Measurements from ENCODE around the gene PARVG.

Gene PARVG, protein sequence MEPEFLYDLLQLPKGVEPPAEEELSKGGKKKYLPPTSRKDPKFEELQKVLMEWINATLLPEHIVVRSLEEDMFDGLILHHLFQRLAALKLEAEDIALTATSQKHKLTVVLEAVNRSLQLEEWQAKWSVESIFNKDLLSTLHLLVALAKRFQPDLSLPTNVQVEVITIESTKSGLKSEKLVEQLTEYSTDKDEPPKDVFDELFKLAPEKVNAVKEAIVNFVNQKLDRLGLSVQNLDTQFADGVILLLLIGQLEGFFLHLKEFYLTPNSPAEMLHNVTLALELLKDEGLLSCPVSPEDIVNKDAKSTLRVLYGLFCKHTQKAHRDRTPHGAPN

DNA sequence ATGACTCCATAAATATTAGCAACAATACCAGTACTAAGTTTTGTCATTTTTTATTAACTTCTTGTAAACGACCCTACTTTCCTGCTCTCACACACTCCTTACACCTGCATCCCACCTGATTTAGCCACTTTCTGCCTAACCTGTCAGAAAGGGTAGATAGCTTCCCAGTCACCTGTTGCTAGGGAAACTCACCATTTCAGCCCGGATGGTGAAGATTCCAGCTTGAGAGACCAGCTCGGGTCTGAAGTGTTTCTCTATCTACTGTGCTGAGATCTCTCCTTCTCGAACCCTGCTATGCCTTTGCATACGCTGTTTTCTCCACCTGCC lies at the start of gene PARVG:
Gene PARVG (plus strand): TSS at position 220 of the 327 bp plus-strand sequence. CDS start 2,405 bp downstream, outside the sequence.
- no peak for DNase-seq

DNA sequence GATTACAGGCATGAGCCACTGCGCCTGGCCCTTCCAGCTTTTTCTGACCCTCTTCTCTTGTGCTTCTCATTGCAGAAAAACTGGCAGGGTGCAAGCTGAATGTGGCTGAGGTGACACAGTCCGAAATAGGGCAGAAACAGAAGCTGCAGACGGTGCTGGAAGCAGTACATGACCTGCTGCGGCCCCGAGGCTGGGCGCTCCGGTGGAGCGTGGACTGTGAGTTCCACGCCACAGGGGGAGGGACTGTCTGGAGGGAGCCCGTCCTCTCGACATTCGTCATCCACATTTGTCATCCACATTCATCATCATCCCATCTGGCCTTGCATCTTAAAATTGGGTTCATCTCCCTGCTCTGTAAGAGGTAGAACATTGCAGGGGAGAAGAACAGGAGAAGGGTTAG lies 49.3 kb upstream of the PARVG start:
- DNase-seq = no peak

DNA sequence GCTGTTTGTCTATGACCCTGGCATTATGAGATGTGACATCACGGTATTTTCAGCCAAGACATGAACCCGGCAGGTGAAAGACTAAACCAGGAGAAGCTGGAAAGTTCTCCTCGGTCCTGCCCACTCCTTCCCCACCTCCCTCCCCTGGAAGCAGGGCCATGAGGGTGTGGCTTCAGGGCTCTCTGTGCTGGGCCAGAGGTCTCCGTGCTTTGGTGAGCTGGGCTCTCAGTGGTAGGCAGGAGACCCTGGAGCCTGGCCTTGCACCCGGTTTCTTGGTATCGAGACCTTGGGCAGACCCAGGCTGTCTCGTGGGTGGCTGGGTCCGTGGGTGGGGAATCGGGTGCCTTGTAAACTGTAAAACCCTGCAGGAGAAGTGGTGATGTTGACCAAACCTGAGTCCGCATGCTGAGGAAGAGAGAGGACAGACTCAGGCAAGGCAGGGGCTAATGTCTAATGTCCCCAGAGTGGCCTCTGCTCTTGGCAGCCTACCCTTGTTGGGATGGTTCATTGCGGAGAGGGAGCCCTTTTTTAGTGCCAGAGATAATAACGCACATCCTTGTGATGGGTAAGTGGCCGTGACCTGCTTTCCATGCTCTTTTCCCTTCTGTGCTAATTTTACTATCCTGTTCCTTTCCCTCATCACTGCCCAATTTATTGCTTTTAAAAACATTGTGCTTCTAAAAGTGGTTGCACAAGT lies 48.6 kb upstream of the PARVG start:
- DNase-seq = no peak

DNA sequence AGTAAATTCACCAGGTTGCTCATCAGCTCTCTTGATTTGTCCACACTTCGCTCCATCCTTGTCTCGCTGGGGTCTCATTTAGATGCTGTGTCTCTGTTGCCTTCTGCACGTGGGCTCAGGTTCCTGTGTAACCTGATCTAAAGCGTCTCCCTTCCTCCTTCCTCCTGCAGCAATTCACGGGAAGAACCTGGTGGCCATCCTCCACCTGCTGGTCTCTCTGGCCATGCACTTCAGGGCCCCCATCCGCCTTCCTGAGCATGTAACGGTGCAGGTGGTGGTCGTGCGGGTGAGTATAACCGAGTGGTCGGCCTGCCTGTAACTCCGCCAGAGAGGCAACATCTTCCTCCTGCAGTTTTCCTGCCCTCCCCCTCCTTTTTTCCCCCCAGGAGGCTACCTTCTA lies 48.0 kb upstream of the PARVG start:
- DNase-seq = no peak

DNA sequence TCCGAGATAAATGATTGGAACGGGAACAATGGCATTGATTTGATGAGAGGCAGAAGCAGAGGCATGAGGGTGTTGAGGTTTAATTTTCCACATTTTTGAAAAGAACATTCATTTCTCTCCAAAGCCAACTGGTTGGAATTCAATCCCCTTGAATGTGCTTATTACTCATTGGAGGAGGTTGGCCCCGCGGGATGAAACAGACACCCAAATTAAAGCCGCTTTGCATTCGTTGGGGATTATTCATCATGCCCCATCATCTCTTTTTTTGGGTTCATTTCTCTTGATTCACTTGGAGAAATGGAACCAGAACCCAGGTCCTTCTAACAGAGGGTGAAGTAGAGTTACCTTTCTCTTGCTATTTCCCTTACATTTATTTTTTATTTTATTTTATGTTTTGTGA lies 47.6 kb upstream of the PARVG start:
- no peak for DNase-seq

DNA sequence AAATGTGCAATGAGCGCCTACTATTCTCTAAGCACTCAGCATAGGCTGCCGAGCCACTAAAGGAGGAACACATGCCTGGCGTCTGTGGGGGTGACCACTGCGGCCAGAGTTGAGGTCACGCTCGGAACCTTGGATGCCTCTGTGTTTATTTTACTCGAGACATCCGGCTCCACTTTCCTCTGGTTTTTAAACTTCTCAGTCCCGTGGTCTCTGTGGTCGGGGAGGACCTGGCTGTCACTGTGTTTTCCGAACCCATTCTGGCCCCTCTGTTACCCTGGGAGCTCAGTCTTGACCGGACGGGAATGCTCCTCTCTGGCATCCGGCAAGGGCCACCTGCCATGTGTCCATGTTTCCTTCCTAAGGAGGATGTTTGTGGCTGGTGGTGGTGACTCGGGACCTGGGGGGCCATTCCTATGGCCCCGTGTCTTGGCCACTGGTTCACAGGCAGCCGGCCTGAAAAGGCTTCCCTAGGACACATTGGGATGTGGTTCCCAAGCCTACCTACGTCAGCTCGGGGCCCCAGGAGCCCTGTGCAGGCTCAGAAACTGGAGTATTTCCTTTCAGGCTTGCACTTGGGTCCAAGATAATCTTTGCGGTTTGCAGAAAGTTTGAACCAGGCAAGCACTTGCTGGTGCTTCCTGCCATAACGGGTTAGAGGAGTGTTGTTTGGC lies 46.7 kb upstream of the PARVG start:
- DNase-seq = no peak

DNA sequence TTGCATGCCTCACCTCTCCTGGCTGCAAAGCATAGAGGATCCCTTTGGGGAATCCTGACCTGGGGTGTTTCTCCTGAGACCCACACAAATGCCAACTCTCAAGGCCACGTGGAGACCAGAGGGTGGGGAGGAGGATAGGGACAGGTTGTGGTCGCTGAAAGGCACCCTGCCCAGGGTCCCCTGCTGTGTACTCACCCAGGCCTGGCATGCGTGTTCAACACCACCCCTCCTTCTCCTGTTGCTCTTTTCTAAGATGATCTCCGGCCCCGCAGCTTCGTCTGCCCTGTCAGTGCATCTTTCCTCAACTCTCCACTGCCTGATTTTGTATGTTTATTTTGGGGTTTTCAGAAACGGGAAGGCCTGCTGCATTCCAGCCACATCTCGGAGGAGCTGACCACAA lies 44.6 kb upstream of the PARVG start:
- DNase-seq = no peak

DNA sequence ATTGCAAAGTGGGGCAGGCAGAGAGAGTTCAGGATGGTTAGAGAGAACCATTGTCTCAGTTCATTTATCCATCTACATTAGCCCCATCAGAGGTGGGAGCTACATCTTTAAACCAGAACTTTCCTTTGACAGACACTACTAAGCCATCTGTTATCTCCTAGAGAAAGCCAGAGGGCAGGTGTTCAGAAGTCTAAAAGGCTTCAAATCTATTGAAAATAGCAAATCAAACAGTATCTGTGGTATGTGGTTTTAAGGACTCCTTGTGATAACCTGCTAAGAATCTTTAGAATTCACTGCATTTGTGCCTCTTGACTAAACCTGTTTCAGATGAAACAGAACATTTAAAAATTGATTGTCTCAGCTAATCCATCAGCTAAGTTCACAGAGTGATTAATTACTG lies 43.9 kb upstream of the PARVG start:
- DNase-seq = no peak

DNA sequence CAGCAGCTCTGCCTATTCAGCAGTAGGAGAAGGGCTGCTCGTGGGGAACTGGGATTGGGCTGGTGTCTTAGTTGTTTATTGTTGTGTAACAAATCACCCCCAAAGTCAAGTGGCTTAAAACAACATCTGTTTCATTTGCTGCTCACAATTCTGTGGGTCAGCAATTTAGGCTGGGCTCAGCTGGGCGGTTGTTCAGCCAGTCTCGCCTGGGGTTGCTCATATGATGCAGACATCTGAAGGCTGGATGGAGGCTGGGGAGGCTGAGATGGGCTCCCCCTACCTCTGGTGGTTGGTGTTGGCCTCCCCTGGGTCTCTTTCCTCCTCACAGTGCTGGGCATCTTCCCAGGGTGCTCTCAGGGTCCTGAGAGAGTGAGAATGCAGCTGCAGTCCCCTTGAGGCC lies 43.3 kb upstream of the PARVG start:
- DNase-seq = no peak

DNA sequence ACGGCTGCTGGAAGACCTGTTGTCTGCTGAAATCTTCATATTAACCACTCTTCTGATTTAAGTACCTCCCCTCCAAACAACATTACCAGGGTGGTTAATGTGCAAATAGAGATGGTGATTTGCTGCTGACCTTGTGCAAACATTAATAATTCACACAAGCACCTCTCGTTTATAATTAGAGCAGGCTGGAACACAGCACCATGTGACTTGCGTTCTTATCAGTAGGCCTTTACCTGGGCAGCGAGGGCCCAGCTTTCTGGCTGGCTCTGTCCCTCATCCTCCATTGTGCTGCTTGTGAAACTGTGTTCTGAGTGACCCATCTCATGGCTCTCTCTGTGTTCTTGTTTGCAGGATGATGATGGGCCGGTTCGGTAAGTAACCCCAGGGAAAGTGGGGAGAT lies 41.0 kb upstream of the PARVG start:
- DNase-seq = no peak

DNA sequence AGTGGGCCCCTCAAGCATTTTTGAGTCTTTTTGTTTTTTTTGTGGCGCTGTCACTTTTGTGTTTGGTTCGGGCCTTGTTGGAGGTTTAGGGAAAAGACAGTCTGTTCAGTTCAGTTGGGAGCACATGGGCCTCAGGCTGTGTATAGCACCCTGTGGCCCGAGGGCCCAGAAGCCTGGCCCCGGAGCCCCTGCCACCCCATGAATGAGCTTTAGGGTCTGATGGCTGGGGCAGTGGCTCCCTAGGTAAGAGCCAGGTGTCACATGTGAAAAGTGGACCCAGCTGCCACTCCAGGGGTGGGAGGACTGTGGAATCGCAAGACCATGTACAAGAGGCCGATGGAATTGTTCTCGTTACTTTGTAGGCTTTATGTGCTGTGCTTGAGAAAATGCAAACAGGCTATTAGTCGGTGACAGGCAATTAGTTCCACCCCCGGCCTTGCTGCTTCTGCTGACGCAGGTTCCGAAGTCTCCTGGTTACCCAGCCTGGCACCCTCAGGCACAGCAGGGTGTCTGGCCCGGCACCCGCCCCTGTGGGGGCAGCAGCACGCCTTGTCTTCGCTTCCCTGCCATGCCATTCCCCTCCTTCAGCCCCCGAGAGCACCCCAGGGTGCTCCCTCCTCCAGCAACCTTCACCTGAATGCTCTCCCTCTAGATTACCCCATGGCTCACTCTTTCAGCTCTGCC lies 38.2 kb upstream of the PARVG start:
- no peak for DNase-seq

DNA sequence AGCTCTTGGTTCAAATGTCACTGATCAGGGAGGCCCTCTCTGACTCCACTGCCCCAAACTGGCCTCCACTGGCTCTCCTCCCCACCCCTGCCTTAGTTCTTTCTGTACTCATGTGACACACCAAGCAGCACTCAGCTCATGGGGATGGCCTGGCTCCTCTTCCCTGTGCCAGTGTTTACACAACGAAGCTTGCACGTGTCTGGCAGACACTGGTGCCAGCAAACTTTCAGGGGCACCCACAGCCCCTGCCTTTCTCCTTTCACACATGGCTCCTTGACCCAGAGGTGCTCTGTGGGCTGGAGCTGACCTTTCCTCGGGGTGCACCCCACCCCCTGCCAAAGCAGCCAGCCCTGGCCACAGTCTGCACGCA lies 37.6 kb upstream of the PARVG start:
- no peak for DNase-seq

DNA sequence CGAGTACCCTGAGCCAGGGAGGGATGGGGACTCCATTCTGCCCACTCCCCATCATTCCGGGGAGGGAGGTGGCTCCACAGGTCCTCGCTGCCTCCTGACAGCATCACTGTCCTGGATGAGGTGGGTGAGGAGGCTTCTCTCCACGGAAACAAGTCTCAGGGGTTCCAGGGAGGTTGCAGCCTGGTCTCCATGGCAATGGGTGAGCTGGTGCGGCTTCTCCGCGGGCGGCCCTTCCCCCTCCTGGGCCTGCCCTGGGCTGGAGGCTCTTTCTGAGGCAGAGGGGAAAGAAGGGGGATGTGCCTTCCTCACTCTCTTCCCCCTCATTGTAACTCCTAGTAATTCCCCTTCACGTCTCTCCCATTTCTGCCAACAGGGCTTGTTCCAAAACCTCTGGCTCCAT lies 37.1 kb upstream of the PARVG start:
- no peak for DNase-seq

DNA sequence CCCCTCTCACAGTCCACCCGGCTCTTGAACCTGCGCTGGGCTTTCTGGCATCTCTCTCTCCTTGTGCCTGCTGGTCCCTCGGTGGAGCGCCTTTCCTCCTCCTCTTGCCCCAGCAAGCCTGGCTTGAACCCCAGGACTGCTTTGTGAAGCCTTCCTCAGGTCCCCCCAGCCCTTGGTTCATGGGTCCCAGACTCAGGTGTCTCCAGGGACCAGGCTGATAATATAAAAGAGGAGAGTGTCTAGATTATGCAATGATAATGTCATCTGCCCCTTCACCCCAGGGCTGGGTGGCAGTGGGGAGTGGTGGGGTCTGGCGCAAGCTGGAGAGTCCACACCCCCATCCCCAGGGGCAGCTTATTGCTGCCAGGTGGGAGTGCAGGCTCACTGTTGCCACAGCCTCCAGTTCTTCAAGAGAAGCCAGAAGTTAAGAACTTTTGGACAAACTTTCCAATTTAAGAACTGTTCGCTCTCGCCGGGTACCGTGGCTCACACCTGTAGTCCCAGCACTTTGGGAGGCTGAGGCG lies 36.6 kb upstream of the PARVG start:
- DNase-seq = no peak

DNA sequence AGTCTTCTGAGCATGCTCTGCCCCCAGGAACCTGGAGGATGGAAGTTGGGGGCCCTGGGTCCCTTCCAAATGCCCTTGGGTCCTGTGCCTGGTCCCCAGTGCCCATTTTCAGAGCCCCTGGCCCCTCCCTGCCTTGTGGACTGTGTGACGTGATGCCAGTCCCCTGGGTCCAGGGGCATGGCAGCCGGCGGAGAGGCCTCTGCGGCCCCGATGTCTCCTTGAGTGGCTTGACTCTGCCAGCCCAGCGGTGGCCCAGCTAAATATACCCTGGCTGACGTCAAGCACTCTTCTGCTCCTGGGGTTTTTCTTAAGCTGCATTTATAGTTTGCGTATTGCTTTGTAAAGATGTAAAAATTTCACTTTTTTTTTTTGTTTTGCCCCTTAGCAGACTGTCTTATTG lies 35.2 kb upstream of the PARVG start:
- no peak for DNase-seq

DNA sequence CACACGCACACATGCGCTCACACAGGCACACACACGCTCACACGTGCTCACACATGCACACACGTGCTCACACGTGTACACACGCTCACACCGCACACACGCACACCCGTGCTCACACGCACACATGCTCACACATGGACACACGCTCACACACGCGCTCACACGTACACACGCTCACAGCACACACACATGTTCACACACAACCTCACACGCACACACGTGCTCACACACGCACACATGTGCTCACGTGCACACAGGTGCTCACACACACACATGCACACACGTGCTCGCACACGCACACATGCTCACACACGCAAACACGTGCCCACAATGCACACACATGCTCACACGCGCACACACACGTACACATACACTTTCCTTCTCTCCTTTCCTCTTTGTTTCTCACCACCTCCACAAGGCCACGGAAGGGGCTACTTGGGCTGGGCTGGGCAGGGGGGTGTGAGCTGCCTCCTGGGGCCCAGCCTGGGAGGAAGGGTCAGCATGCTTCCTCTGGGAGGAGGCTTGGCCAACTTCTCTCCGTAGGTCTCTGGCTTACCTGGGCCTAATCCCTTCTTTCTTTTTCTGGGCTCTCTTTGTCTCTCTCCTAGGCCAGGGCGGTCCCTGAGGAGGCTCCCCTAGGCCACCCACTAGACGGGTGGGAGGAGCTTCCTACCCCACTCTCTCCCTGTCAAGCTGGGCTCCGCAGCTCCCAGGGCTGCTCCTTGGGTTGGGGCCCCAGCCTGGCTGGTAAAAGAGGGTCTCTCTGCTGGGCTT lies 34.5 kb upstream of the PARVG start:
- DNase-seq = no peak

DNA sequence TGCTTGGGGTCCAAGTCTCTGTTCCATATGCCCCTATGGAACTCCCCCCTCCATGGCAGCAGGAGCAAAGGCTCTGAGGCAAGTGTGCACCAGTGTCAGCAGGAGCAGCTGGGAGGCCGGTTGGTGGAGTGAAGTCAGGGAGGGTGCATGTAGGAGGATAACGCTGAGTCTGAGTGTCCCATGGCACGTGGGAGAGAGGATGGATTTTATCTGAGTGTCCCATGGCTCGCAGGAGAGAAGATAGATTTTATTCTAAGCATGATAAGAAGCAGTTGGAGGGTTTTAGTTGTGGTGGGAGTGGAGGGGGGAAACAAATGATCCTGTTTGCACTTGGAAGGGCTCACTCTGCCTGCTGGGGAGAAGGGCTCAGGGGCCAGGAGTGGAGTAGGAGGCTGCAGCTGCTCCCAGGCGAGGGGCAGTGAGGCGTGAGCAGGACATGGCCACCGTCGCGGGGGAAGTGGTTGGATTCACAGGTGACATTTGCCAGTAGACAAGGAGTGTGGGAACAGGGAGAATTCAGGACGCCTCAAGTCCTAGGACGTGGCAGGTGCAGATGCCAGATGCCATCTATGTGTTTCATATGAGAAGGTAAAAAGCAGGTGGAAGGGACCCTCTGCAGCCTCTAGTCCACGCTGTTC lies 33.6 kb upstream of the PARVG start:
- no peak for DNase-seq

DNA sequence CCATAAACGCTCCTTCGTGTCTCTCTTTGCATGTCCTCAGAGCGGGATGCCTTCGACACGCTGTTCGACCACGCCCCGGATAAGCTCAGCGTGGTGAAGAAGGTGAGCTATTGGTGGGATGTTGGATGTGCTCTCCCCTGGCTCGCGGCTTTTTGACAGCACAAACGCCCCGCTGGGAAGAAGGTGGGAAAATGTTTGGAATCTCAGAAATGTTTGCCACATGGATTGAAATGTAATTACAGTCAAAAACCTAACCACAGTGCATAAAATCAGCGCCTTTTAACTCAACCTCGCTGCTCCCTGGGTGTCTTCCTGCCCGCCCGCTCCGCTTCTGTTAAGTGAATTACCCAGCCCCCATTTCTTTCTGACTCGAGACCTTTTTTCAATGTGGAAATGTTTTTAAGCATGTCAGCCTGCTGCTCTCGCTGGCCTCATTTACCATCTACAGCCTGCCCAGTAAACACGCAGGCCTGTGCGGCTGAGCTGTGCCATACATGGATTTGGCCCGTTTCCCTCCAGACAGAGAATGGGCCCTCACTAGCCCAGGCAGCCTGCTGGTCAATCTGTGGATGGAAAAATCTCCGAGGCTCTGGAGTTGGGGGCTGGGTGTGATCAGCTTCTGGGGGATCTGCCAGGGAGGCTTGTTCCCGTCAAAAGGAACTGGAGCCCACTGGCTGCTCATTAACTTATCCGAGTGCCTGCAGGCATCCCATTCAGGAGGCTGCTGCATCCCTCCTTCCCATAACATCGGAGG lies 32.7 kb upstream of the PARVG start:
- DNase-seq = no peak

DNA sequence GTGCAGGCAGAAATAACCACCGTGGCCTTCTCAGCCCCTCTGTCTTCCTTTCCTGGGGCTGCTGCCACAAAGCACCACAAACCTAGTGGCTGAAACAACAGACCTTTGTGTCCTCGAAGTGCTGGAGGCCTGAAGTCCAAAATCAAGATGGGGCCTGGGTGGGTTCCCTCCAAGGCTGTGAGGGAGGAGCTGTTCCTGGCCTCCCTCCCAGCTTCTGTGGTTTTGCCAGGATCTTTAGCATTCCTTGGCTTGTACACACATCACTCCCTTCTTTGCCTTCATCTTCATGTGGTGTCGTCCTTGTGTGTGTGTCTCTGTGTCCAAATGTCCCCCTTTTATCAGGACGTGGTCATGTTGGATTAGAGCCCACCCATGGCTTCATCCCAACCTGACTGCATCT lies 29.0 kb upstream of the PARVG start:
- no peak for DNase-seq

DNA sequence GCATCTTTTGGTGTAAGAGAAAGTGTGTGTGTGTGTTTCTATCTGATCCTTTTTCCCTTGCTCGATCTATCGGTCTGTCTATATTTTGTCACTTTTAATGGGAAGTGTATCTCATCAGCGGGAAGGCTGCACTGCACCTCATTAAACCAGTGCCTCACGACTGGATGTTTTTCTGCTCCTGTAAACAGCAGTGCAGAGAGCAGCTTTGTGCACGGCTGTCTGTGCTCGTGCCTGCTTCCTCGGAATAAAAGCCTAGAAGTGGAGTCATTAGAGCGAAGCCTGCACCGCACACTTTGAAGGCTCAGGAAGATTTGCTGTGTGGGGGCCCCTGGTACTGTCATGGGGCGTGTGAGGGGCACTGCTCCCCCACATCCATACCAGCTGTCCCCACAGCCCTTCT lies 27.0 kb upstream of the PARVG start:
- no peak for DNase-seq

DNA sequence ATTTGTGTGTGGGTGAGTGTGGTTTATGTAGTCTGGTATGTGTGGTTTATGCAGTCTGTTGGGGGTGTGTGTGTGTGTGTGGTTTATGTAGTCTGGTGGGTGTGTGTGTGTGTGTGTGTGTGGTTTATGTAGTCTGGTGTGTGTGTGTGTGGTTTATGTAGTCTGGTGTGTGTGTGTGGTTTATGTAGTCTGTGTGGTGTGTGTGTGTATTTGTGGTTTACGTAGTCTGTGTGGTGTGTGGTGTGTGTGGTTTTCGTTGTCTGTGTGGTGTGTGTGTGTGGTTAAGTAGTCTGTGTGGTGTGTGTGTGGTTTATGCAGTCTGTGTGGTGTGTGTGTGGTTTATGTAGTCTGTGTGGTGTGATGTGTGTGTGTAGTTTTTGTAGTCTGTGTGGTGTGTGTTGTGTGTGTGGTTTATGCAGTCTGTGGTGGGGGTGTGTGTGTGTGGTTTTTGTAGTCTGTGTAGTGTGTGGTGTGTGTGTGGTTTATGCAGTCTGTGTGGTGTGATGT lies 26.2 kb upstream of the PARVG start:
- no peak for DNase-seq

Measured in NCI-H69 (cell line).